Endodermal cell (in vitro differentiated cells): Measurements from ENCODE around the gene GTF2A1L. TPM values are rescaled to one million over a fixed set of nuclear protein-coding genes. Genes with fewer than 3 reads are reported as not detected.

Experiments used
- DNase-seq: peaks from one replicate; pipeline ENCODE4 v3.0.0-alpha.2; 2017
- H3K27ac ChIP-seq: 2 replicates; pipeline ENCODE4 v1.5.1; 2013; ENCODE audit warnings: mild to moderate bottlenecking, low read depth, low read length, moderate library complexity
- H3K27me3 ChIP-seq: 2 replicates; pipeline ENCODE4 v1.6.1; 2013; ENCODE audit warnings: mild to moderate bottlenecking, low read length, moderate library complexity; ENCODE audit not compliant: insufficient read depth, control insufficient read depth, poor library complexity, severe bottlenecking
- H3K36me3 ChIP-seq: 2 replicates; pipeline ENCODE4 v1.7.0; 2013; ENCODE audit warnings: mild to moderate bottlenecking, low read length, moderate library complexity; ENCODE audit not compliant: control insufficient read depth, insufficient read depth
- H3K4me1 ChIP-seq: one replicate; pipeline ENCODE4 v1.7.0; 2013; ENCODE audit warnings: low read length; ENCODE audit not compliant: control insufficient read depth, insufficient read depth
- H3K4me3 ChIP-seq: 2 replicates; pipeline ENCODE4 v1.5.1; 2013; ENCODE audit warnings: mild to moderate bottlenecking, low read length, moderate library complexity
- H3K9ac ChIP-seq: 2 replicates; pipeline ENCODE4 v1.6.1; 2013; ENCODE audit warnings: mild to moderate bottlenecking, low read length, moderate library complexity; ENCODE audit not compliant: poor library complexity, severe bottlenecking; ENCODE audit errors: extremely low read depth
- H3K9me3 ChIP-seq: 2 replicates; pipeline ENCODE4 v1.6.1; 2013; ENCODE audit warnings: mild to moderate bottlenecking, low read length, moderate library complexity; ENCODE audit not compliant: control insufficient read depth
- H3K27ac Mint-ChIP-seq: 2 replicates; pipeline ENCODE4 v1.8.0; 2020; ENCODE audit warnings: mixed read lengths
- H3K27me3 Mint-ChIP-seq: 2 replicates; pipeline ENCODE4 v1.8.0; 2021; ENCODE audit warnings: mild to moderate bottlenecking, mixed read lengths; ENCODE audit not compliant: insufficient read depth
- H3K36me3 Mint-ChIP-seq: 2 replicates; pipeline ENCODE4 v1.8.0; 2020; ENCODE audit warnings: low read depth, mixed read lengths
- H3K4me1 Mint-ChIP-seq: 2 replicates; pipeline ENCODE4 v1.8.0; 2020; ENCODE audit warnings: mixed read lengths
- H3K4me3 Mint-ChIP-seq: 2 replicates; pipeline ENCODE4 v1.8.0; 2020; ENCODE audit warnings: mild to moderate bottlenecking, moderate library complexity, mixed read lengths
- H3K9me3 Mint-ChIP-seq: 2 replicates; pipeline ENCODE4 v1.8.0; 2020; ENCODE audit warnings: mild to moderate bottlenecking, mixed read lengths
- WGBS, 2 experiments: methylation state at CpG; one replicate each; pipeline versions ENCODE4 v1.1.5 to v1.1.7; 2013; ENCODE audit warnings: missing lambda C conversion rate in 2 of 2, mixed read lengths in 1 of 2; ENCODE audit not compliant: insufficient coverage in 1 of 2, insufficient read length in 1 of 2; 5-methylcytosine and 5-hydroxymethylcytosine counted together
- total RNA-seq, 2 donors: library from RNA; stranded (reverse); fragmentation: NEBNext Ultra II Directional in 1 of 2; extraction: Animal tissue kit (Norgen Biotek cat#: 25700) in 1 of 2; gene quantifications; 2 replicates in 1 of 2; 3 replicates in 1 of 2; pipeline ENCODE4 v1.2.1, GENCODE V29; 2021
- TF ChIP-seq, protein P1 (sequence below): fragments of 200-600 bp; sonication (generic); conservative IDR thresholded peaks from 2 replicates; pipeline ENCODE4 v1.5.0; 2021; ENCODE audit warnings: antibody characterized with exemption, mild to moderate bottlenecking

Gene GTF2A1L
- total RNA-seq, 2 donors from 2014 or later: not detected

DNA sequence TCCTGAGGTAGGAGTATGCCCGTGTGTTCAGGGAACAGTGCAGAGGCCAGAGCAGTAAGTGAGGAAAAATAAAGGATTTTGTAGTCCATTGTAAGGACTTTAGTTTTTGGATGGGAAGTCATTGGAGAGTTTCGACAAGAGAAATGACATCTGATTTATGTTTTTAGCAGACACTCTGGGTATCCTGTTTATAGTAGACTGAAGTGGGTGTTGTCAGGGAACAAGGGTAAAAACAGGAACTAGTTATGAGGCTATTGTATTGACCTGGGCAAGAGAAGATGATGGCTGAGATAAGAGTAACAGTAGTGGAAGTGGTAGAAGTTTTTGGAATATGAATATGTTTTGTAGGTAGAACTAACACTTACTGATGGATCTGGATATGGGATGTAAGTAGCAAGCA lies 59.8 kb downstream of the GTF2A1L start:
- H3K27me3 ChIP-seq: no peaks in the 10 kb centered on the region
- no peak overlapping the region for H3K27ac ChIP-seq
- Mint-ChIP-seq H3K36me3 (no peaks in the 10 kb centered on the region), H3K4me3 (no peak overlapping the region), H3K27me3 (no peaks in the 10 kb centered on the region), H3K27ac (no peak overlapping the region), H3K9me3 (no peaks in the 10 kb centered on the region), H3K4me1 (no peaks in the 10 kb centered on the region)
- whole genome bisulfite sequencing, 2 experiments: 57 to 66% methylated on average over 2 of the region's 2 CpGs
- H3K9me3 ChIP-seq: no peaks in the 10 kb centered on the region
- no peak overlapping the region for H3K4me3 ChIP-seq
- H3K9ac ChIP-seq: no peak overlapping the region
- DNase-seq: no peak
- no peaks in the 10 kb centered on the region for H3K36me3 ChIP-seq
- TF ChIP-seq, protein P1, sequence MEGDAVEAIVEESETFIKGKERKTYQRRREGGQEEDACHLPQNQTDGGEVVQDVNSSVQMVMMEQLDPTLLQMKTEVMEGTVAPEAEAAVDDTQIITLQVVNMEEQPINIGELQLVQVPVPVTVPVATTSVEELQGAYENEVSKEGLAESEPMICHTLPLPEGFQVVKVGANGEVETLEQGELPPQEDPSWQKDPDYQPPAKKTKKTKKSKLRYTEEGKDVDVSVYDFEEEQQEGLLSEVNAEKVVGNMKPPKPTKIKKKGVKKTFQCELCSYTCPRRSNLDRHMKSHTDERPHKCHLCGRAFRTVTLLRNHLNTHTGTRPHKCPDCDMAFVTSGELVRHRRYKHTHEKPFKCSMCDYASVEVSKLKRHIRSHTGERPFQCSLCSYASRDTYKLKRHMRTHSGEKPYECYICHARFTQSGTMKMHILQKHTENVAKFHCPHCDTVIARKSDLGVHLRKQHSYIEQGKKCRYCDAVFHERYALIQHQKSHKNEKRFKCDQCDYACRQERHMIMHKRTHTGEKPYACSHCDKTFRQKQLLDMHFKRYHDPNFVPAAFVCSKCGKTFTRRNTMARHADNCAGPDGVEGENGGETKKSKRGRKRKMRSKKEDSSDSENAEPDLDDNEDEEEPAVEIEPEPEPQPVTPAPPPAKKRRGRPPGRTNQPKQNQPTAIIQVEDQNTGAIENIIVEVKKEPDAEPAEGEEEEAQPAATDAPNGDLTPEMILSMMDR: no peak
- H3K4me1 ChIP-seq: no peaks in the 10 kb centered on the region

DNA sequence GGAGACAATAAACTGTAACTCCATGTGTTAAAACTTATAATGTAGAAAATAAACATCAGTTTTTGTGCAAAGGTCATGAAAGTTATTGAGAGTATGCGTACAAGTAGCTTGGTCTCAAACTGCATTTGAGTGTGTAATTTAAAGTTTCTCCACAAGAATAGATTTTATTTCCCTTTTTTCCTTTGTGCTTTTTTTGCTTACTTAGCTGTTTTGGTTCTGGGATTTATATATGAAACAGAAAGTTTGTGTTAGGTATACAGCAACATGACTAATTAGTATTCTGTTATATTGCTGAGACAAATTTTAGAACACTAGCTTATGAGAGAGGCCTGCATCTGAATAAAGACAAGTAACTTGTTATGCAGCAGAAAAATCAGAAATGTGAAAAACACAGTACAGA lies 67.5 kb downstream of the GTF2A1L start:
- Mint-ChIP-seq H3K27me3 (no peaks in the 10 kb centered on the region), H3K4me1 (no peaks in the 10 kb centered on the region), H3K4me3 (no peak overlapping the region), H3K36me3 (no peaks in the 10 kb centered on the region), H3K9me3 (no peaks in the 10 kb centered on the region), H3K27ac (no peak overlapping the region)
- 97% methylated on average over 1 of the region's 1 CpG; no CpG with 5 or more reads in 1 of the 2 experiments for WGBS, 2 experiments
- Histone ChIP-seq H3K4me3 (no peak overlapping the region), H3K4me1 (no peaks in the 10 kb centered on the region), H3K27ac (no peak overlapping the region), H3K27me3 (no peaks in the 10 kb centered on the region), H3K36me3 (no peaks in the 10 kb centered on the region), H3K9ac (no peak overlapping the region), H3K9me3 (no peaks in the 10 kb centered on the region)
- DNase-seq: no peak
- TF ChIP-seq, protein P1: no peak

DNA sequence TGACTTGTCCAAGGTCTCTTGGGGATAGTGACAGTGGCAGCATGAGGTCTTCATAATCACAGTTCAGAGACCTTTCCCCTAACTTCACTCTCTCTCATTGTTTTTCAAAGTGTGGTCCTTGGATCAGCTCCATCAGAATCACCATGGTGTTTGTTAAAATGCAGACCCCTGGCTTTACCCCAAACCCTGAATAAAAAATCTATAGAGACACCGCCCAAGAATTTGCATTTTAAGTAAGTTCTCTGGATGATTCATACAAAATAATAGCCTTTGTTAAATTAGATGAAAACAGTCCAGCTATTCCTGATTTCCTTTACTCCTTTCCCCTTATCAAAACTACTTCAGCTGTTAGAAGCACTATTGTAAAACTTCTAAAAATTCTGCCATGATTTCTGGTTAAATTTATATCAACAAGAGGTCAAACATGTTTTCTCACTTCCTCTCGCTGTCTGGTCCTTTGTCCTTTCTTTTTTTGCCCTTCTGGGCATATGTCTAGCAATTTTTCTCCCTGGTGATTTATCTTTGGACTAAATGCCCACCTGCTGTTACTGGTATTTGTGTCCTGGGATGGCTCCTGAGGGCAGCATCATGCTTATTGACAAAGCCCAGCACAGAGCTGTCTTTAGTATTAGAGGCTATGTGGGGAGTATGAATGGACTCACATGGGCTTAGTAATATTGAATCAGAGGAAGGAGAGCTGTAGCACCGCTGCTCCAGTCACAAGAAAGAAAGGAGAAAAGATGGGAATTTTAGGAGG lies 74.5 kb downstream of the GTF2A1L start:
- Mint-ChIP-seq H3K4me1 (peaks cover 20% of the 10 kb centered on the region), H3K4me3 (no peak overlapping the region), H3K9me3 (no peaks in the 10 kb centered on the region), H3K27ac (peak overlapping the region; percentile 18), H3K27me3 (no peaks in the 10 kb centered on the region), H3K36me3 (no peaks in the 10 kb centered on the region)
- no peaks in the 10 kb centered on the region for H3K36me3 ChIP-seq
- H3K4me1 ChIP-seq: no peaks in the 10 kb centered on the region
- no peaks in the 10 kb centered on the region for H3K9me3 ChIP-seq
- H3K4me3 ChIP-seq: no peak overlapping the region
- H3K27ac ChIP-seq: peak overlapping the region; percentile 85
- 59 to 87% methylated on average over 2 to 3 of the region's 3 CpGs for WGBS, 2 experiments
- DNase-seq: no peak
- H3K27me3 ChIP-seq: no peaks in the 10 kb centered on the region
- TF ChIP-seq, protein P1: no peak
- no peak overlapping the region for H3K9ac ChIP-seq
